ENCODE measurements around the gene ADARB2.

ADARB2 gene

GRCh38 chr10:1316121-1316808, 421.1 kb downstream of the ADARB2 start:
- no peak for DNase-seq (ENCODE audit: low read depth)

- no peak for DNase-seq (ENCODE audit: low read depth)
Observed at GRCh38 chr10:1315178-1315577, 422.1 kb downstream of the ADARB2 start.

- no peak for DNase-seq (ENCODE audit: low read depth)
Observed at GRCh38 chr10:1311726-1312125, 425.6 kb downstream of the ADARB2 start.

GRCh38 chr10:1310271-1310789, 427.0 kb downstream of the ADARB2 start:
- no peak for DNase-seq (ENCODE audit: low read depth)

- no peak for DNase-seq (ENCODE audit: low read depth)
Observed at GRCh38 chr10:1309617-1310270, 427.6 kb downstream of the ADARB2 start.

GRCh38 chr10:1308962-1309616, 428.2 kb downstream of the ADARB2 start:
- DNase-seq (ENCODE audit: low read depth): no peak

GRCh38 chr10:1308173-1308961, 429.0 kb downstream of the ADARB2 start:
- DNase-seq (ENCODE audit: low read depth): no peak

GRCh38 chr10:1301143-1301542, 436.2 kb downstream of the ADARB2 start:
- no peak for DNase-seq (ENCODE audit: low read depth)

GRCh38 chr10:1300218-1300617, 437.1 kb downstream of the ADARB2 start:
- DNase-seq (ENCODE audit: low read depth): no peak

- no peak for DNase-seq (ENCODE audit: low read depth)
Observed at GRCh38 chr10:1299041-1299726, 438.1 kb downstream of the ADARB2 start.

GRCh38 chr10:1297566-1298301, 439.6 kb downstream of the ADARB2 start:
- DNase-seq (ENCODE audit: low read depth): no peak

GRCh38 chr10:1295756-1296480, 441.4 kb downstream of the ADARB2 start:
- DNase-seq (ENCODE audit: low read depth): no peak

- no peak for DNase-seq (ENCODE audit: low read depth)
Observed at GRCh38 chr10:1294748-1295147, 442.6 kb downstream of the ADARB2 start.

- no peak for DNase-seq (ENCODE audit: low read depth)
Observed at GRCh38 chr10:1293636-1294435, 443.5 kb downstream of the ADARB2 start.

- DNase-seq (ENCODE audit: low read depth): no peak
Observed at GRCh38 chr10:1293157-1293556, 444.2 kb downstream of the ADARB2 start.

- no peak for DNase-seq (ENCODE audit: low read depth)
Observed at GRCh38 chr10:1292611-1293031, 444.7 kb downstream of the ADARB2 start.

- no peak for DNase-seq (ENCODE audit: low read depth)
Observed at GRCh38 chr10:1291178-1292090, 445.9 kb downstream of the ADARB2 start.

- peak; percentile 18 for DNase-seq (ENCODE audit: low read depth)
Observed at GRCh38 chr10:1290071-1290471, 447.3 kb downstream of the ADARB2 start.
